Adrenal gland (tissue), 12 donors: ENCODE measurements around the gene TFCP2L1. TPM values are rescaled to one million over a fixed set of nuclear protein-coding genes. Genes with fewer than 3 reads are reported as not detected.

Experiments used
- polyA plus RNA-seq, 3 donors: library from polyadenylated mRNA; stranded (reverse); fragments of 200-250 nt in 2 of 3; fragments of 350-450 nt in 1 of 3; fragmentation: Illumina TruSeq in 1 of 3; extraction: RNeasy Lipid Tissue Mini Kit (QIAGEN cat#74804) in 1 of 3; gene quantifications; one replicate each; pipeline ENCODE4 v1.2.3, GENCODE V29; 2013 to 2014
- total RNA-seq, 9 donors: library from RNA; depleted of rRNA in 4 of 9; stranded (reverse); fragments of >200 nt in 4 of 9; fragments of 120-200 nt in 1 of 9; fragmentation: NEBNext Ultra II Directional in 1 of 9; extraction: Animal tissue kit (Norgen Biotek cat#: 25700) in 1 of 9; gene quantifications; one replicate each; pipeline versions ENCODE4 v1.1.0 to v1.2.4, GENCODE V29; 2013 to 2023
- donor health status: healthy with polysubstance abuse.
- donor health status: Bipolar disorder and iron deficiency.
- donor health status: DM: yes; HTN: yes; CAD: no.
- donor health status: DM: no; HTN: no; CAD: no.
- donor health status: DM: no; HTN: no; CAD: no.
- donor health status: DM: yes; HTN: yes; CAD: no.

The TFCP2L1 gene
- total and polyA plus RNA-seq, 12 donors: 0.17 to 2.5 (median 0.87) TPM

Other genes with a start within 250 kb of the TFCP2L1 start
- 10 to 100 TPM in 1 of 9 donors, not detected in 8; 39.2 TPM for gene RNU4ATAC, start 245.7 kb upstream of the TFCP2L1 start, total RNA-seq
- not detected for gene RNU4ATAC, start 245.7 kb upstream of the TFCP2L1 start, polyA plus RNA-seq